ENCODE data around the gene LHFPL6. TPM values are rescaled to one million over a fixed set of nuclear protein-coding genes. Genes with fewer than 3 reads are reported as not detected.

LHFPL6 gene
- total RNA-seq, 1 donor from 2014 or later = 19.1 TPM

DNA sequence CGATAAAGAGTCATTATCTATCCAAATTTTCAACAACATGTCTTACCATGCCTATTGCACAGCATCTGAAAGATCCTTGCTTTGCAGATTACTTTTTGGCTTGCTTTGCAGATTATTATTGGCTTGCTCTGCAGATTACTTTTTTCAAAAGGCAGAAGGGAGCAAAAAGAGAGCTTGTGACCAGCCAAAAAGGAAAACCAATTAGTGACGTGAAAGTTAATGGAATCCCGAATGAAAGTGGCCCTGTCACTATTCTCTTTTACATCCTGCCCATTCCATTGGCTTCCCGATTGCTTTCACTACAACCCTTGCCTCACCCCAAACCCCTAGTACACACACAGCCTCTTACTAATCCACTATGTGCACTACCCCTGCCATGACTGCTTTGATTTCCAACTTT is 81.3 kb downstream of the LHFPL6 start:
- no peak for DNase-seq (ENCODE audit: extremely low read depth, low read depth, low spot score)

DNA sequence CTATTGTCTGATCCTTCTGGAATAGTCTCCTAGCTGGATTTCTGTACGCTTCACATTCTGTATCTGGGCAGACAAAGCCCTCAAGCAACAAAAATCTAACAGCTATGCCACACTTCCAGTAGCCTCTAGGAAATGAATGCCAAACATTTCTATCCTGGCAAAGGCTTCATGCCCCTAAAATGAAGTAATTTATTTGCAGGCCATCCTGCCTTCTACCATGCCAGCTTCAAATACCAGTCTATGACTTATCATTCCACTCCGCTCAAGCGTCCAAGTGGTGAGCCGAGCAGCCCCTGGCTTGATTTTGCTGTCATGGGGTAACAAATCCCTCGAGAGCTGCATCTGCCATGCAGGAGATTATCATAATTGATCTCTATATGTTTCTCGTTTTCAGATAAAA is 86.9 kb downstream of the LHFPL6 start:
- no peak for DNase-seq (ENCODE audit: extremely low read depth, low read depth, low spot score)

GRCh38 chr13:39515224-39515714 is 87.7 kb downstream of the LHFPL6 start:
- DNase-seq (ENCODE audit: extremely low read depth, low read depth, low spot score) = no peak

- no peak for DNase-seq (ENCODE audit: extremely low read depth, low read depth, low spot score)
Measured at GRCh38 chr13:39512687-39513086, 90.3 kb downstream of the LHFPL6 start.

DNA sequence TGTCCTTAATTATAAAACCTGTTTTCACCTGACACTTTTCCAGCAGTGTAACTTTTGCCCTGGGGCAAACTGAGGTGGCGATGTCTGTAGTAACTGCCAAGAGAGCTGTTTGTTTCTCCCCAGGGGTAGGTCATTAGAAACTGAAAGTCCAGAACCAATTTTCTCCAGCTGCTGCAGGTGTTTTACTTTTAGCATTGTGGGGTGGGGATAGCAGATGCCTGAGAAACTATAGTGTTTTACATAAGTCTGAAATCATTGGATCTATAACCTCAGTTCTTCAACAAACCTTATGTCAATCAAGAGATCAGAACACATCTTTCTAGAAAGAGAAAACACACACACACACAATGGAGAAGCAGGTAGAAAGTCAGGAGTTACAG is 92.7 kb downstream of the LHFPL6 start:
- DNase-seq (ENCODE audit: extremely low read depth, low read depth, low spot score) = no peak

GRCh38 chr13:39509616-39510315 is 93.2 kb downstream of the LHFPL6 start:
- no peak for DNase-seq (ENCODE audit: extremely low read depth, low read depth, low spot score)

DNA sequence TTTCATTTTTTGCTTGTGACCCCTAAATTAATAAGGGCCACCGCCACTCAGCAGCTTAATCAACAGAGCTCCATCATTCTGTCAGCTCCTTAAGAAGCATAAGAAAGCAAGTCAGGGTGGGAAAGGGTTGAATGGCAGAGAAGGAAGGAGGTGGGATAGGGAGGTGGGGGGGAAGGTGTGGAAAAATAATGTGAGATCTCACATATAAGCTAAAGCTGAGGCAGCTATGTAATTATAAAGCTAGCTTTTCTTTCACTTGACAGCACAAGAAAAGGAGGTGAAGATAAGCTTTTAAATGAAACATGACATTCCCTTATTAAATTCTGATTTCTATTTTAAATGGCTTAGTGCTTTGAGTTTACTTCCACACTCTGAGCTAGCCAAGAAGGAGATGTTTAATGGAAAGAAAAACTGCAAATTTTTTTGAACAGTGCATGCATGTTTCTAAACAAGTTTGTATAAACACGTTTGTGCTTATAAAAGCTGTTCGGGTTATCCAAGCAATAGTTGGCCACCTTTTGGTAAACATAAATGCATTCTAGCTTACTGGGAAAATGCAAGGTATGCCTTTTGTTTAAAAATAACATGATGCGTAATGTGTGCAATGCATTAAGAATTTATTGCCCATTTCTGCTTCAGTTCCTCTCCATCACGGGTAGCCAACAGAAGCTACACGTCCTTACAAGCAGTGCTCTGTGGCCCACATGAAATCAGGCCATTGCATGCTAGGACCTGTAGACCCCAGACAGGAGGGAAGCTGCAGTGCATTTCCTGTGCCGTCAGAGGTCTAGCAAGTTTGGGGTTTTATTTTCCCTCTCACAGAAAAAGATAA is 96.2 kb downstream of the LHFPL6 start:
- DNase-seq (ENCODE audit: extremely low read depth, low read depth, low spot score) = no peak

- no peak for DNase-seq (ENCODE audit: extremely low read depth, low read depth, low spot score)
Measured at GRCh38 chr13:39505151-39505550, 97.8 kb downstream of the LHFPL6 start.

- DNase-seq (ENCODE audit: extremely low read depth, low read depth, low spot score) = no peak
Measured at GRCh38 chr13:39503048-39503447, 99.9 kb downstream of the LHFPL6 start.

- DNase-seq (ENCODE audit: extremely low read depth, low read depth, low spot score) = no peak
Measured at GRCh38 chr13:39501702-39502324, 101.2 kb downstream of the LHFPL6 start.

DNA sequence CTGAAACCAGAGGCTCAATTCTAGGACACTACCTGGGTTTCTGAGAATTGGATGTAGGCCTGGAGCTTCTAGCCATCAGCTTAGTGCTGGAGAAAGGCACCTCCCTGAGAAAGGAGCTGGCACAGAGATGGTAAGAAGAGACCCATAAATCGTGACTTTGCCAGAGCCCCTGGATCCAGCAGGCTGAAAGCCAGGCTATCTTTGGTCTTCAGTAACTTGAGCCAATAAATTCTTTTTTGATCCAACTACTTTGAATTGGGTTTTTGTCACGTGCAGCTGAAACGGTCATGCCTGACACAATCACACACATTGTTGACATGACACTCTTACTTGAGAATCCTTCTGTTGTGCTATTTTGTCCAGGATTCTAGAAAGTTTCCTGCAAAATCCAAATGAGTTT is 103.4 kb downstream of the LHFPL6 start:
- no peak for DNase-seq (ENCODE audit: extremely low read depth, low read depth, low spot score)

GRCh38 chr13:39498471-39499114 is 104.4 kb downstream of the LHFPL6 start:
- DNase-seq (ENCODE audit: extremely low read depth, low read depth, low spot score) = no peak

GRCh38 chr13:39496506-39496905 is 106.5 kb downstream of the LHFPL6 start:
- DNase-seq (ENCODE audit: extremely low read depth, low read depth, low spot score) = no peak

GRCh38 chr13:39494633-39495032 is 108.4 kb downstream of the LHFPL6 start:
- DNase-seq (ENCODE audit: extremely low read depth, low read depth, low spot score) = no peak

DNA sequence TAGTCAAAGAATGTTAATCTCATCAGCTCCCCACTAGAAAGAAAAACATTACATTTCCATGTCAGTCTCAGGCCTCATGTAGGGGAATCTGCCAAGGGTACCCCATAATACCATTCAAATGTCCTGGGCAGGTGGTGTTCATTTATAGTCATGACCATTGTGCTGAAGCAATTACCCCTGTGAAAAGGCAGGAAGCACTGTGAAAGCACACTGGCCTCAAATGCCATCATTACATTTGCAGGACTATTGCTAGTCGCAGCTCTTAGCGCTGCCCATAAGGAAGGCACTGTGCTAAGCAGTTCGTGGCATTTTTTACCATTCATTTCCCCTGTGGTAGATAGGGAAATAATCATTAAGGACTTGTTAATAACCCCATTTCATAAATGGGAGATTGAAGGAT is 109.0 kb downstream of the LHFPL6 start:
- no peak for DNase-seq (ENCODE audit: extremely low read depth, low read depth, low spot score)

DNA sequence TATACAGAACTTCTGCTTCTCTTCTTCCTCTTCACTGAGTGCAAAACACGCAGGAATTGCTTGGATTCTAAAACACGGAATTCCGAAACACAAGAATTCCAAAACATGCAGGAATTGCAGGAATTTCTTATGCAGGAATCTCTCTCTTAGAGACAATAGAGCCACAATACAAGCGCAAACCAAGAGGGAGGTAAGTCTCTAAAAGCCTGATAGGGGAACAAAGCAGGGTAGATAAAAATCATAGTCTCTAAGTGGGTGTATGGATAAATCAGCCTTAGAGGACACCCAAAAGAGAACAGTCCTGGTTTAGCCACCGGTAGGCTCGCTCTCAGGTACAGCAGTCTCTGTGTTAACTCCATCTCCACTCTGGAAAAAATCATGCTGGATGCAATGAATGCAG is 112.9 kb downstream of the LHFPL6 start:
- no peak for DNase-seq (ENCODE audit: extremely low read depth, low read depth, low spot score)

DNA sequence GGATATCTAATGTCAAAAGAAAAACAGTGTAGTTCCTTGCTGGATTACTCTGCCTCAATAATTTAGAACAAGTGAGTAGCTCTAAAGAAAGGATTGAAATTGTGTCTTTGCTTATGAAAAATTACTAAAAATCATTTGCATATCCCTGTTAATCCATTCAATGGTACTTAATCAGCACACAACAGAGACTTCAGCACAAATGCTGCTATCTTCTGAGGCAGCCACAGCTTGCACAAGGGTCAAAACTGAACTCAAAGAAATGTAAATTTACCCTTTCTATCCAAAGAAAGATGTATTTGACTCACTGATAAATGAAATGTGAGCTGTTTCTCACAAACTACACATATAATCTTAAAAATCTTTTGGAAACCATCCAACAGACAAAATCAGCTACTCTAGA is 116.2 kb downstream of the LHFPL6 start:
- no peak for DNase-seq (ENCODE audit: extremely low read depth, low read depth, low spot score)

DNA sequence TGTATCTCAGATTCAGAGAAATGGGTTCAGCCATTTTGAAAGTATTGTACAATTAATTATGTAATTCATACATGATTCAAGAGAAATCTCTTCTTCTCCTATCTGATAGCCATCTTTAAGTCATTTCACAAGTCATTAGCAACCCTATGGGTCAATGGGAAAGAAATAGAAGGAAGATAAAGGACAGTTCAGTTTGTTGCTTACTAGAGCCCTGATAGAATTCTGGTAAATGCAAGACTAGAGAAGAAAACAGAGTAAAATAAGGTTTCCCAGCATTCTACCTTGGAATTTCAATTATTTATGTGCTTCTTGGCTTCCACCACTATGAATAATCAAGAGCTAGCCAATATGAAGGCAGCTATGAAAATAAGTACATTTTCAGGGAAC is 117.7 kb downstream of the LHFPL6 start:
- DNase-seq (ENCODE audit: extremely low read depth, low read depth, low spot score) = no peak

DNA sequence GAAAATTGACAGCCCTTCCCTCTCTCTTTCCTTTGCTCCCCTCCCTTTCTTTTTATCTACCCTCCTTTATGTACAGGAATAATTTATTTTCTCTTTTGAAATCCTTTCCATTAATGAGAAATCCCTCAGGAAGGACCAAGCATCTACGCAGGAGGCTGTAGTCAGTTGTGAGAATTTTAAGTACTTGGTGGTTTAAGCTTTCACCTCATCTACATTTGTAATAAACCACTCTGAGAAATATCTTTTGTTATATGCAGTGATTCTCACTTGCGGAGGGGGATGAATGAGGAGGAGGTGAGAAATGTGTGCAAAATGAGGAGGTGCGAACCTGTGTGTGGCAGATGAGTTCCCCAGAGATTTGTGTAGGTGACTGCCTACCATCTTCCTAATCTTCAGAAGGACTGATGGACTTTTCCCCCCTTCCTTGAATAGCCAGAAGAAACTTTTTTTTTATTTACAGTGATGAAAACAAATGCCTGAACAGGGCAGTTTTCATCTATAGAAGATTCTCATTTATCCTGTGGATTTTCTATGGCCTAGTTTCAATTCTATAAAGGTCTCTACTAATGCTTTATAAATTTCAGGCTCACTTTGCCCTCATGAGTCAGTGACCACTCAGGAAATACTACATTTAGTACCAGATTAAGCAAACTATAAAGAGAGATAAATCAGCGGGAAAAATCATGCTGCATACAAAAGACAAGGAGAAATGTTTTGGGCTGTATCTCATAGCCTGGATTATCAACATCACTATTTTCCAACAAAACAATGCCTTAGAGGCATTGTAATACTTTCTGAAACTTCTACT is 118.3 kb downstream of the LHFPL6 start:
- no peak for DNase-seq (ENCODE audit: extremely low read depth, low read depth, low spot score)

GRCh38 chr13:39483326-39483725 is 119.7 kb downstream of the LHFPL6 start:
- DNase-seq (ENCODE audit: extremely low read depth, low read depth, low spot score) = no peak
